ENCODE results near the gene TBPL2. TPM values are rescaled to one million over a fixed set of nuclear protein-coding genes. Genes with fewer than 3 reads are reported as not detected.

The TBPL2 gene
- total and polyA plus RNA-seq, 2 of the 13 experiments (the other 11 are each of a cell fraction or from before 2014, with no cell fraction given): not detected

DNA sequence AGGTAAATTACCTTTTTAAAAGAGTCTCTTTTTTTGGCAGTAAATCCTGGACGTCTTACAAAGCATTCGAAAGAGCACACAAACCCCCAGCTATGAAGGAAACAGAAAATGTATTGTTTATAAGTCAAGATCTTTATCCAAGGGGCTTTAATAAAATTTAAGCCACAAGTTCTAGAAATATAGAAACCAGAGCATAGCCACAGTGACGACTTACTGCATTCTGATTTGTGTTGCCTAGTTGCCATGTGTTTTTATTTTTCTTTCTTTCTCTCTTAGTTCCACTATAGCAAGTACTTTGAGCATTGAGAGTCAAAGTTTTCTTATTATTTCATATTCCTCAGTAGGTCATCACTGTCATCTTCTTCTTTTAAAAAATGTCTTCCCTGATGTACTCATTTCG lies 47.8 kb upstream of the TBPL2 start (continued):
- TF ChIP-seq PATZ1 (CRISPR knock-in tag; IDR thresholded peaks at IDR 0.05) (no peak), ZNF607 (CRISPR knock-in tag; IDR thresholded peaks at IDR 0.05; ENCODE audit: borderline replicate concordance) (no peak), SNAI1 (CRISPR knock-in tag; IDR thresholded peaks at IDR 0.05; ENCODE audit: borderline replicate concordance) (no peak), ZBTB21 (CRISPR knock-in tag; IDR thresholded peaks at IDR 0.05) (no peak), HOXD1 (CRISPR knock-in tag; IDR thresholded peaks at IDR 0.05) (no peak), JUN (CRISPR knock-in tag; IDR thresholded peaks at IDR 0.05) (no peak), SAP130 (CRISPR knock-in tag; IDR thresholded peaks at IDR 0.05; ENCODE audit: low read depth) (no peak), SMC3 (IDR thresholded peaks at IDR 0.05; ENCODE audit: low read length) (no peak)

- WGBS (ENCODE audit: low lambda C conversion rate): 50% methylated on average over 4 of the region's 4 CpGs
- ATAC-seq (no peak), FAIRE-seq (no peak), DNase-seq (ENCODE audit: low spot score) (no peak)
- H3K27ac ChIP-seq (ENCODE audit: extremely low read length, insufficient read depth, low read length): no peak overlapping the region
- no peaks in the 10 kb centered on the region for H4K20me1 ChIP-seq (ENCODE audit: insufficient read depth, low read length)
- no peak overlapping the region for H3K9ac ChIP-seq (ENCODE audit: insufficient read depth, low read depth, low read length)
- intact Hi-C loops (cut with micrococcal nuclease; ENCODE audit: unreplicated experiment): no loop called here
- H3K27me3 ChIP-seq (ENCODE audit: control insufficient read depth in 1 of 2, insufficient read depth in 2 of 2, low read length in 2 of 2): no peaks in the 10 kb centered on the region; a peak in 1 of 5 replicates
- H3K4me1 ChIP-seq (ENCODE audit: insufficient read depth, low read length): no peaks in the 10 kb centered on the region
- no peaks in the 10 kb centered on the region for H3K79me2 ChIP-seq (ENCODE audit: insufficient read depth, low read length)
- H3K9me3 ChIP-seq (ENCODE audit: low read length): no peaks in the 10 kb centered on the region
- no peak overlapping the region for H2AFZ ChIP-seq (ENCODE audit: low read length)
- no peak overlapping the region for H3K4me3 ChIP-seq (replicated peaks in 1 of 3; ENCODE audit: insufficient read depth in 1 of 3, low read depth in 2 of 3, low read length in 3 of 3)
- CTCF ChIA-PET (ENCODE audit: low intra/inter-chr PET ratio, low total read pairs): no interaction called here
- POLR2A ChIA-PET: no interaction called here
- in situ Hi-C loops (cut with HindIII; ENCODE audit: extremely low pct_ligation_motif_present, low pct_unique_long_range_greater_than_20kb): no loop called here
- BruUV-seq (replicated peaks): no TSS peak
- no peak overlapping the region for H3K4me2 ChIP-seq (ENCODE audit: low read depth, low read length)
- no peaks in the 10 kb centered on the region for H3K36me3 ChIP-seq (replicated peaks in 1 of 2; ENCODE audit: control insufficient read depth in 1 of 2, insufficient read depth in 2 of 2, low read length in 2 of 2)
- TF ChIP-seq ZZZ3 (CRISPR knock-in tag; IDR thresholded peaks at IDR 0.05; ENCODE audit: borderline replicate concordance) (no peak), CENPX (CRISPR knock-in tag; IDR thresholded peaks at IDR 0.05) (no peak), ZNF792 (CRISPR knock-in tag; IDR thresholded peaks at IDR 0.05) (no peak), SKI (IDR thresholded peaks at IDR 0.05; ENCODE audit: partially characterized antibody) (no peak), ZNF10 (CRISPR knock-in tag; IDR thresholded peaks at IDR 0.05; ENCODE audit: borderline replicate concordance, low read depth) (no peak), ZNF337 (CRISPR knock-in tag; IDR thresholded peaks at IDR 0.05; ENCODE audit: borderline replicate concordance, low read depth) (no peak), ZIK1 (CRISPR knock-in tag; IDR thresholded peaks at IDR 0.05; ENCODE audit: borderline replicate concordance, low read depth) (no peak), ZNF772 (CRISPR knock-in tag; IDR thresholded peaks at IDR 0.05) (no peak), ZNF136 (CRISPR knock-in tag; IDR thresholded peaks at IDR 0.05; ENCODE audit: low read depth) (no peak), RAD51 (IDR thresholded peaks at IDR 0.05; ENCODE audit: borderline replicate concordance) (no peak), SP140L (CRISPR knock-in tag; IDR thresholded peaks at IDR 0.05; ENCODE audit: borderline replicate concordance) (no peak), KMT2A (CRISPR knock-in tag; IDR thresholded peaks at IDR 0.05) (no peak), MAFK (conservative IDR thresholded peaks at IDR 0.05 in 1 of 2, IDR thresholded peaks at IDR 0.05 in 1 of 2; ENCODE audit: low read length in 2 of 2) (no peak), ZBTB7B (CRISPR knock-in tag; IDR thresholded peaks at IDR 0.05) (no peak)
- TF ChIP-seq, protein P1, sequence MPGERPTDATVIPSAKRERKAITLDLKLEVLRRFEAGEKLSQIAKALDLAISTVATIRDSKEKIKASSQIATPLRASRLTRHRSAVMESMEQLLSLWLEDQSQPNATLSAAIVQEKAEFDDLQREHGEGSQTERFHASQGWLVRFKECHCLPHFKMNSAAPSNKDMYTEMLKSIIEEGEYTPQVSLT (CRISPR knock-in tag; IDR thresholded peaks at IDR 0.05; ENCODE audit: borderline replicate concordance, low read depth): no peak
- TF ChIP-seq, protein P2, sequence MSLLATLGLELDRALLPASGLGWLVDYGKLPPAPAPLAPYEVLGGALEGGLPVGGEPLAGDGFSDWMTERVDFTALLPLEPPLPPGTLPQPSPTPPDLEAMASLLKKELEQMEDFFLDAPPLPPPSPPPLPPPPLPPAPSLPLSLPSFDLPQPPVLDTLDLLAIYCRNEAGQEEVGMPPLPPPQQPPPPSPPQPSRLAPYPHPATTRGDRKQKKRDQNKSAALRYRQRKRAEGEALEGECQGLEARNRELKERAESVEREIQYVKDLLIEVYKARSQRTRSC (CRISPR knock-in tag; IDR thresholded peaks at IDR 0.05; ENCODE audit: low read depth): no peak
Observed at GRCh38 chr14:55482936-55483605, 42.7 kb upstream of the TBPL2 start.

Data from HepG2 (cell line).